ENCODE results near the gene ASTL.

DNA sequence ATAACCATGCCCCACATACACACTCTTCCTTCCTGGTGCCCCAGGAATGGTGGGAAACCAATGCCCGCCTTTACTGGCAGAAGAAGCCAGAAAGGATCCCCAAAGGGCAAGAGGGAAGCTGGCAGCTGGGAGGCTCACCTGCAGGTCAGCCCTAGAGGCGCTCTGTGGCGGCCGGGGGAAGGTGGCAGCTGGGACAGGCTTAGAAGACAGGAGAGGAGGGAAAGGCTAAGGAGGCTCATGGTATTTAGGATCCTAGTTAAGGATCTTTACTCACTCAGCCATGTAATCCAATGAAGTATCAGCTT lies 45.8 kb downstream of the ASTL start:
- TF ChIP-seq, protein P1, sequence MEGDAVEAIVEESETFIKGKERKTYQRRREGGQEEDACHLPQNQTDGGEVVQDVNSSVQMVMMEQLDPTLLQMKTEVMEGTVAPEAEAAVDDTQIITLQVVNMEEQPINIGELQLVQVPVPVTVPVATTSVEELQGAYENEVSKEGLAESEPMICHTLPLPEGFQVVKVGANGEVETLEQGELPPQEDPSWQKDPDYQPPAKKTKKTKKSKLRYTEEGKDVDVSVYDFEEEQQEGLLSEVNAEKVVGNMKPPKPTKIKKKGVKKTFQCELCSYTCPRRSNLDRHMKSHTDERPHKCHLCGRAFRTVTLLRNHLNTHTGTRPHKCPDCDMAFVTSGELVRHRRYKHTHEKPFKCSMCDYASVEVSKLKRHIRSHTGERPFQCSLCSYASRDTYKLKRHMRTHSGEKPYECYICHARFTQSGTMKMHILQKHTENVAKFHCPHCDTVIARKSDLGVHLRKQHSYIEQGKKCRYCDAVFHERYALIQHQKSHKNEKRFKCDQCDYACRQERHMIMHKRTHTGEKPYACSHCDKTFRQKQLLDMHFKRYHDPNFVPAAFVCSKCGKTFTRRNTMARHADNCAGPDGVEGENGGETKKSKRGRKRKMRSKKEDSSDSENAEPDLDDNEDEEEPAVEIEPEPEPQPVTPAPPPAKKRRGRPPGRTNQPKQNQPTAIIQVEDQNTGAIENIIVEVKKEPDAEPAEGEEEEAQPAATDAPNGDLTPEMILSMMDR (conservative IDR thresholded peaks at IDR 0.05; ENCODE audit: low read length): no peak
- TF ChIP-seq EZH2phosphoT487 (IDR thresholded peaks at IDR 0.05; ENCODE audit: borderline replicate concordance, low read depth, low read length): no peak
